GM12878 (cell line): ENCODE measurements around the gene DRD3. TPM values are rescaled to one million over a fixed set of nuclear protein-coding genes. Genes with fewer than 3 reads are reported as not detected.

Experiments
- ATAC-seq: fragments of 200-7000 bp; cut with Tn5 transposase; 3 replicates; pipeline ENCODE4 v1.9.1; 2020; ENCODE audit warnings: mild to moderate bottlenecking, moderate library complexity
- BruUV-seq: library from RNA; stranded (reverse); fragments of 400-500 nt; replicated peaks from 2 replicates; lab custom pipeline; 2021; lab: Mats Ljungman, UMichigan
- CTCF ChIA-PET: fragments of 300-600 bp; sonication (Branson Sonifier 250); formaldehyde crosslinking; extraction: SDS; loops from one replicate; lab custom pipeline; 2021; ENCODE audit warnings: inconsistent platforms; lab: Yijun Ruan, JAX
- POLR2A ChIA-PET: fragments of 350-600 bp; formaldehyde crosslinking; extraction: SDS; loops from one replicate; lab custom pipeline; 2021; ENCODE audit warnings: inconsistent platforms; lab: Charles Lee
- RAD21 ChIA-PET: fragments of 300-600 bp; sonication (Branson Sonifier 250); formaldehyde crosslinking; loops from one replicate; lab custom pipeline; 2023; ENCODE audit warnings: antibody characterized with exemption; ENCODE audit not compliant: unreplicated experiment; lab: Charles Lee
- SMC1A ChIA-PET: fragments of 300-600 bp; sonication (Branson Sonifier 250); formaldehyde crosslinking; loops from one replicate; lab custom pipeline; 2023; ENCODE audit not compliant: unreplicated experiment, uncharacterized antibody; lab: Charles Lee
- DNase-seq: peaks from one replicate; pipeline ENCODE4 v3.0.0-alpha.2; 2011; ENCODE audit warnings: low read depth, low spot score
- FAIRE-seq: peaks from 3 replicates; lab custom pipeline; 2011; peaks lifted over from hg19 to GRCh38; lab: Jason Lieb, UNC
- H2AFZ ChIP-seq: 2 replicates; pipeline ENCODE4 v1.6.0; 2011; ENCODE audit warnings: low read depth, low read length, control low read depth; ENCODE audit not compliant: control insufficient read depth
- H3K27ac ChIP-seq: 2 replicates; pipeline ENCODE4 v1.5.1; 2011; ENCODE audit warnings: control low read depth; ENCODE audit not compliant: control insufficient read depth, insufficient read depth
- H3K27me3 ChIP-seq, 2 experiments: replicated peaks in 1 of 2; 2 replicates each; pipeline versions ENCODE4 v1.6.0 to v1.6.1; 2011; ENCODE audit warnings: low read length in 1 of 2; ENCODE audit not compliant: control insufficient read depth in 2 of 2, insufficient read depth in 2 of 2
- H3K36me3 ChIP-seq, 2 experiments: 2 replicates each; pipeline ENCODE4 v1.5.1; 2011; ENCODE audit warnings: low read length in 1 of 2; ENCODE audit not compliant: control insufficient read depth in 2 of 2, insufficient read depth in 2 of 2
- H3K4me1 ChIP-seq: 2 replicates; pipeline ENCODE4 v1.6.1; 2011; ENCODE audit warnings: mild to moderate bottlenecking, low read length, moderate library complexity, mixed read lengths; ENCODE audit not compliant: control insufficient read depth, insufficient read depth
- H3K4me2 ChIP-seq: 2 replicates; pipeline ENCODE4 v1.6.0; 2011; ENCODE audit warnings: control low read depth; ENCODE audit not compliant: control insufficient read depth, insufficient read depth
- H3K4me3 ChIP-seq: fragments of 200-600 bp; sonication (generic); 2 replicates; pipeline ENCODE4 v1.5.1; 2016
- H3K79me2 ChIP-seq: 2 replicates; pipeline ENCODE4 v1.6.0; 2011; ENCODE audit warnings: low read length; ENCODE audit not compliant: control insufficient read depth, insufficient read depth
- H3K9ac ChIP-seq: 2 replicates; pipeline ENCODE4 v1.8.0; 2011; ENCODE audit warnings: low read length, control low read depth, mixed read lengths; ENCODE audit not compliant: control insufficient read depth, insufficient read depth
- H3K9me3 ChIP-seq: replicated peaks from 3 replicates; pipeline ENCODE4 v1.5.1; 2011; ENCODE audit warnings: mild to moderate bottlenecking, low read length; ENCODE audit not compliant: control insufficient read depth, insufficient read depth
- H4K20me1 ChIP-seq: 2 replicates; pipeline ENCODE4 v1.6.0; 2011; ENCODE audit not compliant: control insufficient read depth, insufficient read depth
- CEBPZ ChIP-seq: fragments of 150-350 bp; IDR thresholded peaks from 2 replicates; pipeline ENCODE4 v1.6.1; 2016; ENCODE audit warnings: low read depth, low read length
- CHD1 ChIP-seq: IDR thresholded peaks from 2 replicates; pipeline ENCODE4 v1.6.1; 2012; ENCODE audit warnings: low read depth, low read length, improper control_type of control experiment
- ETV6 ChIP-seq, 2 experiments: fragments of 450-650 bp in 1 of 2; IDR thresholded peaks in 1 of 2; conservative IDR thresholded peaks in 1 of 2; 2 replicates each; pipeline ENCODE4 v1.6.1; 2014; ENCODE audit warnings: antibody characterized with exemption in 1 of 2, borderline replicate concordance in 1 of 2, low read depth in 1 of 2, mild to moderate bottlenecking in 1 of 2, moderate library complexity in 1 of 2
- HDAC2 ChIP-seq: fragments of 200-600 bp; sonication (generic); IDR thresholded peaks from 2 replicates; pipeline ENCODE4 v1.6.1; 2017
- JUNB ChIP-seq: IDR thresholded peaks from 2 replicates; pipeline ENCODE4 v1.6.1; 2016; ENCODE audit warnings: antibody characterized with exemption, mild to moderate bottlenecking
- LARP7 ChIP-seq: fragments of 450-650 bp; IDR thresholded peaks from 2 replicates; pipeline ENCODE4 v1.6.1; 2017; ENCODE audit warnings: mild to moderate bottlenecking
- RAD51 ChIP-seq: fragments of 450-650 bp; IDR thresholded peaks from 2 replicates; pipeline ENCODE4 v1.6.1; 2016; ENCODE audit warnings: moderate library complexity, mild to moderate bottlenecking, inconsistent platforms
- RBBP5 ChIP-seq: fragments of 200-600 bp; sonication (generic); conservative IDR thresholded peaks from 2 replicates; pipeline ENCODE4 v1.6.1; 2016
- SIN3A ChIP-seq: IDR thresholded peaks from 2 replicates; pipeline ENCODE4 v1.6.1; 2012; ENCODE audit warnings: low read depth, low read length, improper control_type of control experiment
- SIX5 ChIP-seq: IDR thresholded peaks from 2 replicates; pipeline ENCODE4 v1.6.1; 2011; ENCODE audit warnings: mild to moderate bottlenecking, low read depth, low read length, moderate library complexity; ENCODE audit not compliant: severe bottlenecking
- TAF1 ChIP-seq: IDR thresholded peaks from 2 replicates; pipeline ENCODE4 v1.6.1; 2011; ENCODE audit warnings: mild to moderate bottlenecking, low read depth, low read length, borderline replicate concordance
- TCF7 ChIP-seq: IDR thresholded peaks from 2 replicates; pipeline ENCODE4 v1.6.1; 2014; ENCODE audit warnings: antibody characterized with exemption, borderline replicate concordance
- ZBED1 ChIP-seq: IDR thresholded peaks from 2 replicates; pipeline ENCODE4 v1.6.1; 2016; ENCODE audit warnings: borderline replicate concordance
- WGBS: methylation state at CpG from one replicate; pipeline ENCODE4 v1.1.6; 2016; ENCODE audit warnings: low lambda C conversion rate; ENCODE audit not compliant: insufficient replicate concordance, insufficient coverage; ENCODE audit errors: missing lambda C conversion rate; 5-methylcytosine and 5-hydroxymethylcytosine counted together
- in situ Hi-C: fragments of 300-500 bp; cut with MboI; formaldehyde crosslinking; loops from 9 replicates; pipeline ENCODE4 v1.14.3; 2018; ENCODE audit warnings: mixed read lengths
- intact Hi-C: fragments of 100-400 bp; cut with micrococcal nuclease; formaldehyde crosslinking; loops from one replicate; pipeline ENCODE4 v1.14.2; 2022; ENCODE audit not compliant: unreplicated experiment
- polyA plus RNA-seq, 11 experiments: library from polyadenylated mRNA; depleted of rRNA in 4 of 11; unstranded in 6 of 11; stranded (reverse) in 5 of 11; fragments of >200 nt; fragmentation: Nextera tagmentation in 4 of 11; fragmentation: Illumina TruSeq in 1 of 11; extraction: Ambion mirVana in 4 of 11; extraction: Trizol in 1 of 11; gene quantifications; 1 replicate in 1 of 11; 2 replicates in 10 of 11; pipeline versions ENCODE4 v1.2.1 to v1.2.3, GENCODE V29; 2011 to 2016; ENCODE audit warnings: inconsistent platforms in 2 of 11, missing spikeins in 2 of 11, low read depth in 1 of 11
- total RNA-seq, 4 experiments: library from RNA; depleted of rRNA in 3 of 4; stranded (reverse); fragments of >200 nt in 3 of 4; fragmentation: Illumina TruSeq in 1 of 4; extraction: Trizol in 1 of 4; gene quantifications; 2 replicates each; pipeline versions ENCODE4 v1.2.1 to v1.2.3, GENCODE V29; 2013 to 2021
- TF ChIP-seq, protein P1 (sequence below): fragments of 150-350 bp; IDR thresholded peaks from 2 replicates; pipeline ENCODE4 v1.6.1; 2014; ENCODE audit warnings: mild to moderate bottlenecking, low read depth, low read length

Gene DRD3
- total and polyA plus RNA-seq, 10 of the 15 experiments (the other 5 are each of a cell fraction or from before 2014, with no cell fraction given), result not detected

GRCh38 chr3:114133947-114134346 is 44.9 kb downstream of the DRD3 start:
- 73% methylated on average over 3 of the region's 3 CpGs for WGBS
- intact Hi-C loops, result no loop called here
- ChIA-PET POLR2A (no interaction called here), CTCF (no interaction called here), RAD21 (no interaction called here), SMC1A (no interaction called here)
- ATAC-seq, result no peak
- Histone ChIP-seq H2AFZ (no peak overlapping the region), H3K9me3 (no peaks in the 10 kb centered on the region), H3K4me3 (no peak overlapping the region), H3K79me2 (no peaks in the 10 kb centered on the region), H3K4me2 (no peak overlapping the region), H3K36me3 (no peaks in the 10 kb centered on the region), H4K20me1 (no peaks in the 10 kb centered on the region), H3K27me3 (no peaks in the 10 kb centered on the region), H3K27ac (no peak overlapping the region), H3K9ac (no peak overlapping the region), H3K4me1 (no peaks in the 10 kb centered on the region)
- FAIRE-seq, result no peak
- BruUV-seq, result no TSS peak
- no peak for TF ChIP-seq CHD1
- TF ChIP-seq LARP7, result no peak
- TF ChIP-seq ZBED1, result no peak
- no peak for TF ChIP-seq RBBP5
- TF ChIP-seq, protein P1, sequence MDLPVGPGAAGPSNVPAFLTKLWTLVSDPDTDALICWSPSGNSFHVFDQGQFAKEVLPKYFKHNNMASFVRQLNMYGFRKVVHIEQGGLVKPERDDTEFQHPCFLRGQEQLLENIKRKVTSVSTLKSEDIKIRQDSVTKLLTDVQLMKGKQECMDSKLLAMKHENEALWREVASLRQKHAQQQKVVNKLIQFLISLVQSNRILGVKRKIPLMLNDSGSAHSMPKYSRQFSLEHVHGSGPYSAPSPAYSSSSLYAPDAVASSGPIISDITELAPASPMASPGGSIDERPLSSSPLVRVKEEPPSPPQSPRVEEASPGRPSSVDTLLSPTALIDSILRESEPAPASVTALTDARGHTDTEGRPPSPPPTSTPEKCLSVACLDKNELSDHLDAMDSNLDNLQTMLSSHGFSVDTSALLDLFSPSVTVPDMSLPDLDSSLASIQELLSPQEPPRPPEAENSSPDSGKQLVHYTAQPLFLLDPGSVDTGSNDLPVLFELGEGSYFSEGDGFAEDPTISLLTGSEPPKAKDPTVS, result no peak
- no peak for TF ChIP-seq TAF1
- in situ Hi-C loops, result no loop called here
- DNase-seq, result no peak

DNA sequence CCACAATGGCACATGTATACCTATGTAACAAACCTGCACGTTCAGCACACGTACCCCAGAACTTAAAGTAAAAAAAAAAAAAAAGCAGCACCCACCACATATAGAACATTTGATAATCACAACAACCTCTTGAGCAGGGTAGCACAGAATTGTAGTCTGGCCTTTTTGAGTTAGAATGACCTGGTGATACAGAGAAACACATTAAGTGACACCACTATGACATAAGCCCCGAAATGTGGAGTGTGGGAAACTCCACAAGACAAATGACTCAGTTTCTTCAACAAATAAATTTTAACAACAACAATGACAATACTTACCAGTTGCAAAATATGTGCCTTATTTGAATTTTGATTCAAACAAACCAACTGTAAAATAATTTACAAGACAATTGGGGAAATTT is 46.4 kb downstream of the DRD3 start:
- ChIA-PET RAD21 (no interaction called here), POLR2A (no interaction called here), SMC1A (no interaction called here), CTCF (no interaction called here)
- no peaks in the 10 kb centered on the region for H3K79me2 ChIP-seq
- no TSS peak for BruUV-seq
- H3K9me3 ChIP-seq, result no peaks in the 10 kb centered on the region
- no peaks in the 10 kb centered on the region for H4K20me1 ChIP-seq
- no peak overlapping the region for H3K9ac ChIP-seq
- ATAC-seq, result no peak
- H2AFZ ChIP-seq, result no peak overlapping the region
- H3K36me3 ChIP-seq, result no peaks in the 10 kb centered on the region
- WGBS, result 67% methylated on average over 3 of the region's 3 CpGs
- no peak overlapping the region for H3K4me2 ChIP-seq
- no peak for FAIRE-seq
- H3K4me1 ChIP-seq, result no peaks in the 10 kb centered on the region
- intact Hi-C loops (no loop called here), in situ Hi-C loops (no loop called here)
- H3K27me3 ChIP-seq, result no peaks in the 10 kb centered on the region
- no peak overlapping the region for H3K4me3 ChIP-seq
- H3K27ac ChIP-seq, result no peak overlapping the region
- DNase-seq, result no peak
- no peak for TF ChIP-seq HDAC2
- TF ChIP-seq ETV6 (conservative IDR thresholded peaks at IDR 0.05 in 1 of 2, IDR thresholded peaks at IDR 0.05 in 1 of 2; ENCODE audit: borderline replicate concordance in 1 of 2, low read depth in 1 of 2), result no peak
- no peak for TF ChIP-seq RAD51
- no peak for TF ChIP-seq SIN3A
- TF ChIP-seq CEBPZ, result no peak
- no peak for TF ChIP-seq JUNB
- TF ChIP-seq SIX5, result no peak
- no peak for TF ChIP-seq TCF7
